Omental fat pad (tissue), 4 donors: ENCODE data around the gene PDZK1IP1. TPM values are rescaled to one million over a fixed set of nuclear protein-coding genes. Genes with fewer than 3 reads are reported as not detected.

Experiments used
- ATAC-seq: fragments of 150-250 bp; one replicate; pipeline ENCODE4 v1.9.1; 2016; ENCODE audit warnings: mild to moderate bottlenecking, moderate library complexity; ENCODE audit not compliant: low FRiP score
- DNase-seq: peaks from one replicate; pipeline ENCODE4 v3.0.0-alpha.2; 2019; ENCODE audit warnings: low spot score
- CTCF ChIP-seq, 3 donors: fragments of 450-650 bp; IDR thresholded peaks; one replicate each; pipeline ENCODE4 v1.5.1; 2016 to 2017; ENCODE audit warnings: antibody characterized with exemption in 3 of 3, mild to moderate bottlenecking in 3 of 3, moderate library complexity in 2 of 3
- total RNA-seq, 4 donors: library from RNA; depleted of rRNA; stranded (reverse); fragments of >200 nt; gene quantifications; one replicate each; pipeline ENCODE4 v1.1.0, GENCODE V29; 2016

The PDZK1IP1 gene
- total RNA-seq, 4 donors from 2014 or later: 2.8 to 131 (median 25.3) TPM

GRCh38 chr1:47231301-47232186, 41.7 kb upstream of the PDZK1IP1 start:
- no peak for TF ChIP-seq CTCF (IDR thresholded peaks at IDR 0.05)
- no peak for ATAC-seq
- no peak for DNase-seq

- DNase-seq (no peak), ATAC-seq (no peak)
- TF ChIP-seq CTCF (IDR thresholded peaks at IDR 0.05): no peak
Measured at GRCh38 chr1:47230692-47231300, 41.0 kb upstream of the PDZK1IP1 start.

- DNase-seq (no peak), ATAC-seq (no peak)
- TF ChIP-seq CTCF (IDR thresholded peaks at IDR 0.05): no peak
Measured at GRCh38 chr1:47229886-47230691, 40.3 kb upstream of the PDZK1IP1 start.

- ATAC-seq (no peak), DNase-seq (no peak)
- TF ChIP-seq CTCF (IDR thresholded peaks at IDR 0.05): no peak
Measured at GRCh38 chr1:47229031-47229885, 39.4 kb upstream of the PDZK1IP1 start.

GRCh38 chr1:47228644-47229030, 38.8 kb upstream of the PDZK1IP1 start:
- ATAC-seq (no peak), DNase-seq (no peak)
- TF ChIP-seq CTCF (IDR thresholded peaks at IDR 0.05): no peak
